Epidermal melanocyte (primary cell): ENCODE data around the gene CNTN4.
"Not testable (repeated sequence)": the region's sequence is repeated elsewhere in the genome, so short reads cannot be mapped to it uniquely, and the experiment has no call there.

Experiments
- DNase-seq: peaks from one replicate; pipeline ENCODE4 v3.0.0; 2011; ENCODE audit warnings: low spot score; ENCODE audit not compliant: insufficient read length

Gene CNTN4

DNA sequence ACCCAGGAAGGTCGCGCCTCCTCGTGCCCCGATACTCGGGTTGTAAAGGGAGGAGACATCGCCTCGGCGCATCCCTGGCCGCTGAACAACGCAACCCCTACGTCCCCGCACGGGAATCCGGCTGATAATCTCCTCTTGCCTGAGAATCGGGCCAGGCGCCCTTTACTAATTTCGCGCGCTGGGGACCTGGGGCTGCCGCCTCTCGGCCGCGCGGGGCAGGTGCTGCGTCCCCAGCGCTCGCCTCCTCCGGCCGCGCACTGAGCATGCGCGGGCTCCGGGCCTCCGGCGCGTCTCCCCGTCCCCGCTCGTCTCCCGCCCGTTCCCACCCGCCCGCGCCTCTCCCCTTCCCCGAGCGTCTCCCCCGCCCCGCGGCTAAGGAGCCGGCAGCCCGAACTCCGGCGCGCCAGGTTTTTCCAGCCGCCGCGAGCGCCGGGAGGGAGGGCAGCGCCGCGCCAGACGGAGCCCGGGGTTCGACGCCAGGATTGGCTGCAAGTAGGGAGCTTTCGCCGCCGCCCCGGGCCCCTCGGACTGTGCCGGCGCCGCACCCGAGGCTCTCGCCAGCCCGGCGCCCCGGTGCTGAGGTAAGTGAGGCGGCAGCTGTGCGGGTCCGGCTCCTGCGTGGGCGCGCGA, at the start of gene CNTN4:
TSS of gene CNTN4 (plus strand) at position 469 of the 630 bp plus-strand sequence.
- no peak for DNase-seq

GRCh38 chr3:2061360-2061759, 37.3 kb upstream of the CNTN4 start:
- no peak for DNase-seq

GRCh38 chr3:2071531-2071930, 27.1 kb upstream of the CNTN4 start:
- DNase-seq = no peak

GRCh38 chr3:2078821-2079220, 19.8 kb upstream of the CNTN4 start:
- no peak for DNase-seq

GRCh38 chr3:2082871-2083480, 15.7 kb upstream of the CNTN4 start:
- no peak for DNase-seq

DNA sequence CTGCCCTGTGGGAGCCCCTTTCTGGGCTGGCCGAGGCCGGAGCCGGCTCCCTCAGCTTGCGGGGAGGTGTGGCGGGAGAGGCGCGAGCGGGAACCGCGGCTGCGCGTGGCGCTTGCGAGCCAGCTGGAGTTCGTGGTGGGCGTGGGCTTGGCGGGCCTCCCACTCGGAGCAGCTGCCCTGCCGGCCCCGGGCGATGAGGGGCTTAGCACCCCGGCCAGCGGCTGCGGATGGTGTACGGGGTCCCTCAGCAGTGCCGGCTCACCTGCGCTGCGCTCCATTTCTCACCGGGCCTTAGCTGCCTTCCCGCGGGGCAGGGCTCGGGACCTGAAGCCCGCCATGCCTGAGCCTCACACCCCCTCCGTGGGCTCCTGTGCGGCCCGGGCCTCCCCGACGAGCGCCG, 15.1 kb upstream of the CNTN4 start:
- not testable (repeated sequence) for DNase-seq

DNA sequence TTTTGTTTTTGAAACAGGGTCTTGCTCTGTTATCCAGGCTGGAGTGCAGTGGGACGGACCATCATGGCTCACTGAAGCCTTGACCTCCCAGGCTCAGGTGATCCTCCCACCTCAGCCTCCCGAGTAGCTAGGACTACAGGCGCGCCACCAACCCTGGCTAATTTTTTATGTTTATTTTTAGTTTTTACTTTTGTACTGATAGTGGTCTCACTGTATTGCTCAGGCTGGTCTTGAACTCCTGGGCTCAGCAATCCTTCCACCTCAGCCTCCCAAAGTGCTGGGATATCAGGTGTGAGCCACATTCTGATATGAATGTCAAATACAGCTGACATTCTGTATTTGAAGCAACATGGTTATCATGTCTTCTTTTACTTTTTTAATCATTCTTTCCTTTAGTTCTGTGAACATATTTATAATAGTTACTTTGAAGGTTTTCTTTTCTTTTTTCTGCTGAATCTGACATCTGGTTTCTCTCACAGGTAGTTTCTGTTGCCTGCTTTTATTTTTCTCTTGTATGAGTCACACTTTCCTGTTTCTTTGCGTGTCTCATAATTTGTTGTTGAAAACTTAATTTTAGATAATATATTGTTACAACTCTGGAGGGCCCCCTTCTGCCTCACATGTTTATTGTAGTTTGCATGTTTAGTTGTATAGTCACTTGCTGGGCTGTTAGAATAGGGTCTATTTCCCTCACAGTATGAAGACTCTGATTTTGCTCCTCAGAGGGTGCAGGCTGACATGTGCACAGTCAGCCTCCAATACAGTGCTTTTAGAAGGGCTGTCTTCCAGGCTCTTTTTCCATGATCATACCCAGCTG, 8.4 kb upstream of the CNTN4 start:
- no peak for DNase-seq

DNA sequence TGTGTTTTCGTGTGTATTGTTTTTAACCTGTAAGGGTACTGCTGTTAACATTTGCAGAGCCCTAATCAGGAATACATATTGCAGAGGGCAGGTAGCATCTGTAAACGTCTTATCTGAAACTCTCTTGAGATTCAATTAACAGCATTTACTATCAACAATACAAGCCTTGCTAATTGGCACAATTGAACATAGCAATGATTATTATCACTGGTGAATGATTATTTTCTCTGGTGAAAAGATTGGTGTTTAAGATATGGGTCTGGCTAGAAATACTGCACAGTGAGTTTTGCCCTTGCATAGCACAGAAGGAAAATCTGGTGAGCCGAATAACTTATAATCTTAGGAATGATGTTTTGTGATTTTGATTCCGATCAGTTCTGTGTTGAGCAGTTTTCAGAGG, 5.9 kb upstream of the CNTN4 start:
- DNase-seq = no peak

- DNase-seq = no peak
Measured at GRCh38 chr3:2094941-2095340, 3.7 kb upstream of the CNTN4 start.

DNA sequence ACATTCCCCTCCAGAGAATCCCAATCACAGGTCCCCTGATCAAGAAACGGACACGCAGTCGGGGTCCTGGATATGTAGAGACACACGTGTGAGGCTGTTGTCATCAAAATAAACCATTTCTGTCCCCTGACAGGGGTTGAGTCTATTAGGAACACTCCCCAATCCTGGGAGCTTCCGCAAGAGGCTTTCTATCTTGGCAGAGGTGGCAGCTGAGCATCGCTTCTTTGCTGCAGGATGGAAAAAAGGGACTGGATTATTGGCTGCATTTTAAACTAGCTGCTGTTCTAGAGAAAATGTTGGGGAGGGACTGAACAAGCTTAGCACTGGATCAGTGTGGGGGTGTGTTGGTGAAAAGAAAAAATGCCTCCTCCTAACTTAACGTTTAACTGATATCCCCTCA, 2.5 kb upstream of the CNTN4 start:
- no peak for DNase-seq

DNA sequence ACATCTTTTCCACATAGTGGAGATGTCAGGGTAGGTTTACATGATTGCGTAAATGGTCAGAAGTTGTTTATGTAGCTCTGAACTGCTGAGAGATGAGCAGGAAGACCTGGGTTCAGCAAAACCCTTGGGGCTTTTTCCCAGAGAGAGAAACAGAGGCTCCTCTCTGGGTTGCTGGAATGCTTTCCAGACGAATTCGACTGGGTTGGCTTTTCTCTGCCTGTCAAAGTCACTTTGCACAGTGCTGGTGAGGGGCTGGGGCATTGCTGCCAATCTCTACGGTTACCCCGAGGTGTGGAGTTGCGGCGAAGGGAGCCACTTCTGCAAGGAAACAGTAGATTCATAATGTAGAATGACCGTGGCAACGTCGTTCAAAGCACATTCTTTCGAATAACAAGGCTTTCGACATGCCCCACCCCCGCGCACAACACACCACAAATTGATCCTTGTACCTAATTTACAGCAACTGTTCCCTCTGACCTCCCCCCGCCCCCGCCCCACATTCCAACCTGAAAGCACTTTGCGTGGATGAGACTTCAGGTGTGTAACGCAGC, 950 bp upstream of the CNTN4 start:
- DNase-seq = no peak

DNA sequence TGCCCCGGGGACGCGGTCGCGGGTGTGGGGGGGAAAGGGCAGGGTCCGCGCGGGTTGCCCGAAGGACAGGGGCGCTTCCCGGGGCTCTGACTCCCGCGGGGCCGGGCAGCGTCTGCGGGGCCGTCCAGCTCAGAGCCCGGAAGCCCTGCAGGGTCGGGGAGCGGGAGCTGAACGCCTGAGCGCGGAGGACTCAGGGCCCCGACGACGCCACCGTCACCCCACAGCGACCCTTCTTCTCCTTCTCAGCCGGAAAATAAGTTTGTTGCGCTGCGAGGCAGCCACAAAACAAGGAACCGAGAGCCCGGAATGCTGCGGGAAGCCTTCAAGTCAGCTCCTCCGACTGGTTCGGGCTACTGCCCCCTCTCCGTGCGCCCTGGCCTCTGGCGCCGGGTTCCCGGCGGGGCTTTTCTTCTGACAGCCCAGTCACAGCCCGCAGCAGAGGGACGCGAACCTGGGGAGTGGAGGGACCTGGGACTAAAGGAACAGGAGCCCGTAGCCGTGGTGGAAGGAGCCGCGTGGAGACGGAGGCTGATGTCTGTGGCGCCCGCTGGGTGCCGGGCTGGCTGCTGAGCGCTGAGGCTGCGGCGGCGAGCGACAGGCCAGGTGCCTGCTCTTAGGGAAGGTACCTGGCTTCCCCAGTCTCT, 484 bp downstream of the CNTN4 start:
- DNase-seq = no peak

DNA sequence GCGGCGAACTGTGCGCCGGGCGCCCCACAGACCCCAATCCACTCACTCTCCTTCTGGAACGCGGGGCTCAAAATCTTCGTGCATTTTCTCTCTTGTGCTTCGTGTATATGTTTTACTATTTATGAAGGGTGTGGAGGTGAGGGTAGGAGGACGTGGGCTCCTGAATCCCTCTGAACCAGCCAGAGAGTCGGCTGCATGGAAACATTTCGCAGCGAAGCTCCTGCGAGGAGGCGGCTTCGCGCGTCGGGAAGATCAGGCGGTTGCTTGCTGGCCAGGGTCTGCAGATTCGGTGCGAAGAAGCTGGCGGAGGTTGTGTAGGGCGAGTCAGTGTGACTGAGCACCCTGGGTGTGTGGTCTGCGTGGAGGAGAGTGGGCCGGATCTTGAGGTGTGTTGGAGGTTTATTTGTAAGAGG, 1.1 kb downstream of the CNTN4 start:
- no peak for DNase-seq

GRCh38 chr3:2106438-2106837, 7.8 kb downstream of the CNTN4 start:
- DNase-seq = no peak

- no peak for DNase-seq
Measured at GRCh38 chr3:2110597-2111117, 12.0 kb downstream of the CNTN4 start.

- DNase-seq = no peak
Measured at GRCh38 chr3:2114617-2115275, 16.1 kb downstream of the CNTN4 start.

GRCh38 chr3:2130726-2131125, 32.1 kb downstream of the CNTN4 start:
- DNase-seq = no peak

DNA sequence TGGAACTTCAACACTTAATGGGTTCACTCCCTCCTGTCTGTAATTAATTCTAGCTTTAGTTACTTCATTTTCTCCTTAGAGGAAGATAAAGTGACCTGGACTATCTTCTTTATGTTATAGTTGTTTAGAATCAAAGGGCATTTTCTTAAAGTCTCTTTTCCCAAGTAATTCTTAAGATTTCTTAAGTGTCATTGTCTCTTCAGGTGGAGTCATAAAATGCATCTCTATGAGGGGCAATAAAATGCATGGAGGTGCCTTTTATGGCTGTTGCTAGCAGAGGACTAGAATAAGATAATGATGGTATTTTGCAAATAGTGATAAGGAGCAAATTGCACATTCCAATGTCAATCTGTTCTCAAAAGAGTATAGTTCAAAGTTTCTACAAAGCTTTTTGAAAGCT, 34.5 kb downstream of the CNTN4 start:
- no peak for DNase-seq

DNA sequence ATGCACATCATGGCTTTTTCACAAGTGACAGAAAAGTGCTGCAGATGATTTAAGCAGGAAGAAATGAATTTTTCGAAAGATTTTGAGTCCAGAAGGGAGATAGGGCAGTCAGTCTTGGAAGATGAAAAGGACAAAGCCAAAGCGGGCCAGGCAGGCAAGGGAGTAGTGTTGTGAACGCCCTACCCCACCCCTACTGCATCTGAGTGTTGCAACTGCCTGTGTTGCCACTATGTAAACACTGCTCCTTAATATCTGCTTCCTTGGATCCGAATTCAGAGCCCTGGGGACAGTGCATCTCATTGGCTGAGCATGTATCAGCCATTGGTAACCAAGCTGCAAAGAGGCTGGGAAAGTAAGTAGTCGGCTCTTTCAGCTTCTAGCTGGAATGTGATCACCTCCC, 39.0 kb downstream of the CNTN4 start:
- no peak for DNase-seq

DNA sequence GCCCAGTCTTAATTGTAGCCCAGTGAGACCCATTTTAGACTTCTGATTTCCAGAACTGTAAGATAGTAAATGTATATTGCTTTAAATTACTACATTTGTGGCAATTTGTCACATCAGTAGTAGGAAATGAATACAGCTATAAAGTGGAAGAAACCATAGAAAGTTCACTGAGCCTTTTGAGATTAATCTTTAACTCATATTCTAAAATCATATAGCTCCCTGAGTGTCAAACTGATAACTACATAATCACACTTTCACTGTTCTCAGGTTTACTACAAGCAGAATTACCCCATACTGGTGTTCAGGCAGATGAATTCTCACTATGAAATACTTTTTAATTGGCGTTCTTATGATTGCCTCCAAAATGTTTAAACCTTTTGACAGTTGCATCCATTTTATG, 42.8 kb downstream of the CNTN4 start:
- DNase-seq = no peak
